Measurements from ENCODE around the gene SPATA45.

Gene SPATA45

DNA sequence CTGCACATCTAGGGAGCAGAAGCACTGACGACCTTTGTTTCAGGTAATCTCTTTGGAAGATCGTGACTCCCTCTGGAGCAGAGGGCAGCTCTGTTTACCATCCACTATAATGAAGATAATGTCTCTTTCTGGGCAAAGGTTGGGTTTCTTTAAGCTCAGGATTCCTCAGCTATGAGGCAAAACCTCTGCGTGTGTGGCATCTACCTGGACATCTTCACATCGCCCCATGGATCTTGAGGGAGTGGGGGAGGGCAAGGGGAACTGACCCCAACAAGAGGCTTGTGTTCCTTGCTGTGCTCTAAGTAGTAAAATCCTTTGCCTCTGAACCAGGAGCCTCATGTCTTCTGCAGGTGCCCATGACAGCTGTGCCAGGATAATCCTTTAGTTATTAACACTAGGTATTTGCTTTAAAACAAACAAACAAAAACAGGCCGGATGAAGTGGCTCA is 19.6 kb downstream of the SPATA45 start:
- DNase-seq = no peak

DNA sequence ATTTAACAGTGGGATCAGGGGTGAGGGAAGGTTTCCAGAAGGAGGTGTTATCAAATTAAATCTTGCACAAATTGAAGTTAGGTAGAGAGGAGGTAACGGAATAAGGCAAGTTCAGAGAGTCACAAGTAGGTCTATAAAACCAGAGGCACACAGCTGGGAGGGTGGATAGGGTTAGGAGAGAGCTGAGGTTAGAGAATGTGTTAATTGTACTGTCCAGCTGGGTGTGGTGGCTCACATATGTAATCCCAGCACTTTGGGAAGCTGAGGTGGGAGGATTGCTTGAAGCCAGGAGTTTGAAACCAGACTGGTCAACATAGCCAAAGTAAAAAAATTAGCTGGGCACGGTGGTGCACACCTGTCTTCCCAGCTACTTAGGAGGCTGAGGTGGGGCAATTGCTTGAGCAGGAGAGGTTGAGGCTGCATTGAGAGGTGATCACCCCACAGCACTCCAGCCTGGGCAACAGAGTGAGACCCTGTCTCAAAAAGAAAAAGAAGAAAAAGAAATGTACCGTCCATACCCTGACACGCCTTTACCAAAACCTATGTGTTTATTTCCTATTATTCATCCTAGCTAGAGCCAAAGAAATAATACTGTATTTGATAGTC is 20.2 kb downstream of the SPATA45 start:
- DNase-seq = no peak

DNA sequence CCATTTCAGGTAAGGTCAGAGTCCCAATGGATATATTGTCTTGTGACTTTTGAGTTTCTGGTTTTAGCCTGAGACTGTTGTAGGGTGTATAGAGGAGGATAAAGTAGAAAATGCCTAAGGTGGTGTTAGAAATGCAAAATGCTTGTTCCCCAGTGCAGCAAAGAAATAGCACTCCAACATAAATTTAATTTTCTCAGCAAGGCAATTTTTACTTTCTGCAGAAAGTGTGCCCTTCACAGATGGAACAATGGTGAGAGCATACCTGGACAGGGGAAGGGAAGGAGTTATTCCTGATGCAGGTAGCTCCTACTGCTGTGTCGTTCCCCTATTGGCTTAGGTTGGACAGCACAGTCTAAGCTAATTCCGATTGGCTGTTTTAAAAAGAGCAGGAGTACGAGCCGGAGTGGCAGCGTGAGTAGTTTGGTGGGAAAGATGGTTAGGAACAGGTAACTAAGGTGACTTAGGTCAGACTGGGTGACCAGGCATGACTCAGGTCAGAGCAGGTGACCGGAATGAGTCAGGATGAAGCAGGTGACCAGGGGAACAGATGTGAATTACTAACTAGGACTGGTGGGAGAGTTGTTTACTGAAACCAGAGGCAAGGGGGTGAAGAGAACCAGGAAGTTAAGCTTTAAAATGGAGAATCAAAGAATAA is 21.5 kb downstream of the SPATA45 start:
- DNase-seq = no peak

DNA sequence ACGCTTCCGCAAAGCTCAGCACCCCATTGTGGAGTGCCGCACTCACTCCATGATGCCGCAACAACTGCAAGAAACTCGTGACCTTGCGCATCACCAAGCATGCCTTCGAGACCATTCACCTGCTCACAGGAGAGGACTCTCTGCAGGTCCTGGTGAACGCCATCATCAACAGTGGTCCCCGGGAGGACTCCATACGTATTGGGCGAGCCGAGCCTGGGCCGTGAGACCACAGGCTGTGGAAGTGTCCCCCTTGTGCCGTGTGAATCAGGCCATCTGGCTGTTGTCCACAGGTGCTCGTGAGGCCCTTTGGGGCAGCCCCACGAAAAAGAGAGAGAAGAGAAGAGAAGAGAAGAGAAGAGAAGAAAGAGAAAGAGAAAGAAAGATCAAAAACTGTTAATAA is 23.2 kb downstream of the SPATA45 start:
- DNase-seq = no peak

DNA sequence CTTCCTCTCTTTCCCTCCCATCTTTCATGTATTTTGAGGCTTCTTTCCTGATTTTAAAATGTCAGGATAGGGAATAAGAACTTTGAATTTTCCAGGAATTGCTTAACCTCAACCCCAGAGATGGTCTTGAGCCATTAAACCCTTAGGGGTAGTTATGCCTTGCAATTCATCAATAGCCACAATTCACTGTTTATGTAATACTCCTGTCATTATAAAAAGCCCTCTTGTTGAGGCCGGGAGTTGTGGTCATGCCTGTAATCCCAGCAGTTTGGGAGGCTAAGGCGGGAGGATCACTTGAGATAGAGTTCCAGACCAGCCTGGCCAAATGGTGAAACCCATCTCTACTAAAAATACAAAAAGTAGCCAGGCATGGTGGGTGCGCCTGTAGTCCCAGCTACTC is 24.5 kb downstream of the SPATA45 start:
- DNase-seq = no peak

DNA sequence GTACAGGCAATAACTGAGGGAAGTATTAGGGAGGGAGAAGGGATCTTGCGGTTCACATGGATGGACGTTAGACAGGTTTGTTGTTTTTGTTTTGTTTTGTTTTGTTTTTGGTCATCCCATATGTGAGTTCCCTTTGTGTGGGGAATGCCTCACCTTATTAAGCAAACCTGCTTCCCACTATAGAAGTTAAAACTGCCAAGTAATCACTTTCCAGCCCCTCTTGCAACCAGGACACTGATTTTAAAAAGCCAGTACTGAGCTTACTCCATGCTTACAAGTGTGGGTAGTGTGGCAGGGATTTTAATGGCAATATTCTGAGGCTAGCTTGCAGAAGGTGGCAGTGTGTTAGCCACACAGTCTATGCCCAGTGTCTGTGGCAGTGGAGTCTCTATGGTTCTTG is 26.5 kb downstream of the SPATA45 start:
- no peak for DNase-seq

DNA sequence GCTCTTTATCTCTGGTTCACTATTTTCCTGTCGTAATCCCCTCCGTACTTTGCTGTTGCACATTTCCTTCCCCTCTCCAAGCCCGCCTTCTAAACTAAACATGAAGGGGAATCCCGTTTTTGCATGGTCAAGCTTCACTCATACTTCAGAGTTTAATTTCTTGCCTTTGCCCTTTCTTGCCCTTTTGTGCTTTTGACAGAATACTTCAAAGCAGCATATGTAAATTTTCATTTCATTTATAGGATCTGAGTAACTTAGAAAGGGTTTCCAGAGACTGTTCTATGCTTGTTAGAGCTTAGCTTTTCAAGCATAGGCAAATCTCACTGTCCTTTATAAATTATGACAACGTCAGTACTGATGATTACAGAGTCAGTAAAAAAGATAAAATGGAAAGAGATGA is 27.7 kb downstream of the SPATA45 start:
- peak; percentile 56 for DNase-seq

DNA sequence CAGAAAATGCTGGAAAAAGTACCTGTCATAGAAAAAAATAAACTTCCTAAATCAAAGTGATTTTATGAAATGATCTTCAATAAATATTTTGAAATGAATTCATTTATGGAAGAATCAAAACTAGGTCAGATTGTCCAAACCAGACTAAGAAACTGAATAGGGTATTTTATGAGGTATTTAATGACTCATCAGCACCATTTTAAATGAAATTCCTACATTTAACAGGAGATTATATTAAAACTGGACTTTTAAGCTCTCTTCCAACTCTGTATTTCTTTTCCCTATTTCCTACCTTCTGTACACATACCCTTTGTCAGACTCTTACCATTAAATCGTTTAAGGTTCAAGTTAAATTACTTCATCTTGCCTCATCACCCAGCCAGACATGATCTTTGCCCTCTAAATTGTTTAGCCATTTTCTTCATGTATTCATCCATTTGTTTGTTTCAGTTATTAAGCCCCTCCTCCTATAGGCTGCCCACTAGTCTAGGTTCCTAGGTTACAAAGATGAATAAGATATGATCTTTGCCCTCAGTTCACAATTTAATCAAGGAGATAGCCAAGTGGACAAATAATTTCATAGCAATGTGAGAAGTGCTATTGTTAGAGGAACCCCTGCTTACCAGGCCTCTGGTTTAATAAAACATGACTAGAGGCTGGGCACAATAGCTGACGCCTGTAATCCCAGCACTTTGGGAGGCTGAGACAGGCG is 30.7 kb downstream of the SPATA45 start:
- DNase-seq = no peak

DNA sequence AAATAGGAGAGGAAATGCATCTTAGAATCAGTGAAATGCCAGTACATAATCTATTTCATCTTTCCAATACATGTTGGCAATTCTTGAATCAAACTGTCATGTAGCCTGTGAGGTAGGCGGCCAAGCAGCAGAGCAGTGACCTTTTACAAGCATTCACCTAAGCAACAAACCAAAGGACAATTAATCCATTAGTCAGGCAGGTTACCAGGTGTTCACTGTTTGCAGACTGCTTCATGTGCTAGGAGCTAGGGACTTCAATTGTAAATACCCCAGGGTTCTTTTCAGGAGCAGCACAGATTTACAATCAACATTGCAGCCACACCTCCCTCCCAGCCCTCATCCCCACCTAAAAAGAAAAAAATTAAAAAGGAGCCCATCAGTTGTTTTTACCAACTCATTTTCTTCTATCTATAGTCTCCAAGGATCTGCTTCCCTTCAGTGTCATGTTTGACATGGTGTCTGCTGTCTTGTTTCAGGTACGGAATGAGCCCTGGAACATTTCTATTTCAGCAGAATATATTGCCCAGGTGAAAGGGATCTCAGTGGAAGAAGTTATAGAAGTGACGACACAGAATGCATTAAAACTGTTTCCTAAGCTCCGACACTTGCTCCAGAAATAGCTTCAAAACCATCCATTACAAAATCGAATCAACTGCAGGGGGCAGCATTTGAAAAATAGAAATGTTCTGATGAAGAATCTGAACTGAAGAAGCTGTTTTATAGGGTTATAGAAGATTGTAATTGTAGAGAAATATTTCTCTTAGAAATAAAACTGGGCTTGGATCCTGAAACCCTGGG is 32.7 kb downstream of the SPATA45 start:
- peak; percentile 56 for DNase-seq

DNA sequence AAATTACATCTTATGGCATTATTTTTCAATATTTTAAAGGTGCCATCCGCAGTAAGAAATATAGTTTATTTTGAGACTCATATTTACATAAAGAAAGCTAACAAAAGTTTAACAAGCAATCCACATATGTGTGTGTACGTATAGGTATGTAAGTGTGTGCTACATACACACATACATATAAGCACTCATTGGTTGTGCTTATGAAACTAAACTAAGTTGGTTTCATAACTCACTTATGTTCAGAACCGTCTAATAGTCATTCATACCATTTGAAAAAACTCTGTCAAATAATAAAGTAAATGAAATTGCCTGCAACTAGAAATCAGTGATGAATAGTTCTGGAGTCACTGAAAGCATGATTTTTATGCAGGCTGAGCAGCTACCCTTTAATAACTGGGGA is 41.7 kb downstream of the SPATA45 start:
- no peak for DNase-seq

DNA sequence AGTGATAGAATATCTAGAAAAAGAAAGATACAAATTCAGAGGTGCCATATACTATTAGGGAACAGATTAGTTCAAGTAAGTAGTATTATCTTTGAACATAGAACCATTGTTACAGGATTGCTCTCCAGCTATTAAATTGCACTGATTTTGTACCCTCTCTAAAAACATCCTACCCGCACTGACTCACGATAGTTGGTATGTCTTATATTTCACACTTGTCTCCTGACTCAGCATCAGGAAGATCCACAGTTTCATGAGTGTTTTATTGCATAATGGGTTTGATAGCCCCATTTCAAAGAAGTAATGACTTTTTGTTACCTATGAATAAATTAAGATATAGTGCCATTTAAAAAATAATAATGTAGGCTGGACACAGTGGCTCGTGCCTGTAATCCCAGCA is 49.8 kb downstream of the SPATA45 start:
- no peak for DNase-seq

DNA sequence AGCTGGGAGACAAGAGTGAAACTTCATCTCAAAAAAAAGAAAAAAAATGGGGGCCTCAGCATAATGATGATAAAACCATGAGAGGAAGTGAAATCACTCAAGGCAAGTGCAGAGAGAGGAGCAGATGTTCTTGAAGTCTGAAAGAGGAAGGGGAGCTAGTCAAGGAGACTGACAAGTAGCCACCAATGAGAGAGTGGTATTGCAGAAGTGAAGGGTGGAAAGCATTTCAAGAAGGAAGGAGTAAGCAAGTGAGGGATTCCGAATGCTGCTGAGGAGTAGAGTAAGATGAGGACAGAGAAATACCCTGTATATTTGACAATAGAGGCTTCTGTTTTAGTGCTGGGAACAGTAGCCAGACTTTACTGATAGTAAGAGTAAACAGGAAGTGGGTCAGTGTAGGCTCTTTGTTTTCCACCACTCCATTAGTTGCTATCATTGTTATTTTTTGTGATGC is 52.9 kb downstream of the SPATA45 start:
- DNase-seq = peak; percentile 86

DNA sequence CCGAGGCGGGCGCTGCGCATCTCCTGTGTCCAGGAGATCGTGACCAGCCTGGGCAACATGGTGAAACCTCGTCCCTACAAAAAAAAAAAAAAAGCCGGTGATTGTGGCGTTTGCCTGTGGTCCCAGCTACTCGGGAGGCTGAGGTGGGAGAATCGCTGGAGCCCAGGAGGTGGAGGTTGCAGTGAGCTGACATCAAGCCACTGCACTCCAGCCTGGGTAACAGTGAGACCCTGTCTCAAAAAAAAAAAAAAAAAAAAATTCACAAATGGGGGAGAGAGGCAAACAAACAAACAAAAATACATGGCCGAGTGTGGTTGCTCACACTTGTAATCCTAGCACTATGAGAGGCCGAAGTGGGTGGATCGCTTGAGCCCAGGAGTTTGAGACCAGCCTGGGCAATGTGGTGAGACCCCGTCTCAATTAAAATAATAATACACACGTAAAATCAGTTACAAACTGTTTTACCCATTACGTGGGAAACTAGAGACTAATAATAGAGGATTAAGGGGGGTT is 55.0 kb downstream of the SPATA45 start:
- no peak for DNase-seq

DNA sequence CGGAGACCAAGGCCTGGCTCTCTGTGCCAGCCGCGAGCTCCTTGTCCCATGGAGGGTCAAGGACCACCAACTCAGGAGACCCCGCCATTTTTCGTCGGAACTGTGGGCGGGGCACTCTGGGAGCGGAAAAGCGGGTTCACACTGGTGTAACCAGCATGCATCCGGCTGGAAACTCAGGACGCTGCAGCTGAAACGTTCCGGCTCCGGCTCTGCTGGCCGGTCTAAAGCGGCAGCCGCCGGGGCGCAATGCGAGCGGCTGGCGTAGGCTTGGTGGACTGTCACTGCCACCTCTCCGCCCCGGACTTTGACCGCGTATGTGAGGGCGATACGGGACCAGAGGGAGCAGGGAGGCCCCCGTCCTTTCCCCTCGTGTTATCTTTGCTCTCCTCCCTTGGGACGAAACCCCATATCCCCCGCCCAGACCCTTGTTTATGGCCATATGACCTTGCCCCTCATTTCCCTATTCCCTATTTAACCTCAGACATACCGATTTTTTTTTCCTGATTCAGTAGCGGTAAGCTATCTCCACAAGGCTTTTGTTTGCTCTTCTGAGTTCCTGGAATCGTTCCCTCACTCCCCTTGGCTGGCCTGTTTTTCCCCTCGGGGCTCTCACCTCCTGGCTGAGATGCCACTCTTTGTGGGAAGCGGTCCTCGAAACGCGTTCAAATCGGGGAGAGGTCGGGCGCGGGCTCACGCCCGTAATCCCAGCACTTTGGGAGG is 55.6 kb downstream of the SPATA45 start, which contains the start of the genes NSL1 and TATDN3:
Gene NSL1, minus strand, starts transcription at position 102 of the 720 bp plus-strand sequence. Its CDS starts 14 bp downstream, at position 88.
Gene TATDN3, plus strand, starts transcription at position 219 of the 720 bp plus-strand sequence. Its CDS starts 28 bp downstream, at position 247.
- DNase-seq = peak; percentile 95

DNA sequence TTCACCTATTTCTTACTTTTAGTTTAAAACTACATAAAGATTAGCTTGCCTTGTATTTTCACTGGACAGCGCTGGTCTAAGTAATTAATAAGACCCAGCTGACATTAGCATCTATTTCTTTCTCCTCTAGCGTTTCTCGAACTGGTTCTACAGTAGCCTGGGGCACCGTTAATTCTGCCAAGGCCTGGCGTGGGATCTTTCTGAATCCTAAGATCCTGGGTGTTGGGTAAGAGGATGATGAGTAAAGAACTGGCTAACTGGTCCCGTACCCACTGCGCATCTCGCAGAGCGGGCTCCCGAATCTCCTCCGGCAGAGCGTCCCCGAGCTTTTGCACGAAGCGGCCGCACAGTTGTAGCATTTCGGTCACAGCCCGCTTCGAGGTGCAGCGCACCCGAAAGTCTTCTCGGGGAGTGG is 56.2 kb downstream of the SPATA45 start:
- DNase-seq = no peak

DNA sequence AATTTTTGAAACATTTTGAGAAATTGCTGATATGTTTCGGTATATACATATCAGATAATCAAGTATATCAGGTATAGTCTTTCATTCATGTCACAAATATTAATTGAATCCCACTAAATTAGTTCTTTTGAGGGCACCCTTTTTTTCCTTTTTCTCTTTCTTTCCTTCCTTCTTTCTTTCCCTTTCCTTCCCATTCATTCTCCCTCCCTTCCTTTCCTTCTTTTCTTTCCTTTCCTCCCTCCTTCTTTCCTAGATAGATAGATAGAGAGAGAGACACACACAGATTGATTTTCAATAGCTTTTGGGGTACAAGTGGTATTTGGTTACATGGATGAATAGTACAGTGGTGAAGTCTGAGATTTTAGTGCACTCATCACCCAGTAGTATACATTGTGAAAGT is 61.6 kb downstream of the SPATA45 start:
- no peak for DNase-seq

DNA sequence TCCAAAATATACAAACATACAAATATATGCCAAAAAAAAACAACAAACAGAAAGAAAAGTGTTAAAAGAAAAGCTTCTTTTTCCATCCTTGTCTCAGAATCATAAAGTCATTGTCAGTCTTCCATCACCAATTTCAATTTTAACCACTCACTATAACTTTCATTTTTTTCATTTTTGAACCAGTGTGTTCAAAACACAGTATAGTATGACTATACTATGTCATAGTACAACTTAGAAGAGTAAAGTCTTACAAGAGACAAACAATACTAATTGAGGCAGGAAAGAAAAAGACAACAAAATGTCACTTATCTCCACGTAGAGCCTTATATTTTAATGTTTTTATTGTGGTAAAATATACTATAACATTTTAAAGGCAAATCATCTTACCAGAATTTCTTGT is 63.5 kb downstream of the SPATA45 start:
- DNase-seq = no peak

DNA sequence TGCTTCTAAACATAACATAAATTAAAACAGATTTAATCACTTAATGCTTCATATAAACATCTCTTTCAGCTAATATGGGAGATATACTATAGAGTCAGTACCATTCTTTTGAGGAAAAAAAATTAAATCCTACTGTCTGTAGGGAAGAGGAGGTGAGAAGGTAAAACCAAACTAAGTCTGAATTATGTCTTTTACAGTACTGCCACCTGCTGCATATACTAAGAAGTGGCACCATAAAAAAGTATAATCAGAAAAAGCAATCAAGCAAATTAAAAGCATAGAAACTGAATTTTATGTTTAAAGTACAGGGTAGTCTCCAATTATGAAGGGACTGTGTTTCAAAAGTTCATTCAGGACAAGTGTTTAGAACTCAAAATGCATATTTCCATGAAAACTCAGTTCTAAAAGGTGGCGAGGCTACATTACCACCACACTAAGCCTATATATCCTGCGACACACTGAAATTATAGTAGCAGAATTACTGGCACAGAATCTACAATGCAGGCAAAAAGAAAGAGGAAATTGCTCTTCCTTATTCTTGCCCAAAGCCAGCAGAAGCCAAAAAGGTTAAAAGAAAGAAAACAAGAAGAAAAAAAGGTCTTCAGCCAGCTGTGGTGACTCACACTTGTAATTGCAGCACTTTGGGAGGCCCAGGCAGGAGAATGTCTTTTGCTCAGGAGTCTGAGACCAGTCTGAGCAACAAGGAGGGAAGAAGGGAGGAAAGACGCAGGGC is 64.9 kb downstream of the SPATA45 start:
- DNase-seq = peak; percentile 61

DNA sequence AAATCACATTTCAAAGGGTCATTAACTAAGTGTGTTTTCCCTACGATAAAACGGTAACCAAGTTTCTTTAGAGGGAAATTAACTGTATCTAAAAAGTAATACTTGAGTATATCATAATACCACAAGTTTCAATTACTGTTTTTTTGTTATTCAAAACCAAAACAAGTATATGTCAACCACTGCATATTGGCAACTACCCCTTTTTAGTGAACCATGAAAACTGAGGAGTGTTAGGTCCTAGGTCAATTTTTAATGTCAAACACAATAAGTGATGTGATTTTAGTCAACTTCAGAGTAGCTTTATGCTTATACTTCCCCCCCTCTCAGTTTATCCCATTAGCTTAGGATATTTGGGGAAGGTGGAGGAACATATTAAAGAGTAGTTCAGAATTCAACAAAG is 66.2 kb downstream of the SPATA45 start:
- no peak for DNase-seq

DNA sequence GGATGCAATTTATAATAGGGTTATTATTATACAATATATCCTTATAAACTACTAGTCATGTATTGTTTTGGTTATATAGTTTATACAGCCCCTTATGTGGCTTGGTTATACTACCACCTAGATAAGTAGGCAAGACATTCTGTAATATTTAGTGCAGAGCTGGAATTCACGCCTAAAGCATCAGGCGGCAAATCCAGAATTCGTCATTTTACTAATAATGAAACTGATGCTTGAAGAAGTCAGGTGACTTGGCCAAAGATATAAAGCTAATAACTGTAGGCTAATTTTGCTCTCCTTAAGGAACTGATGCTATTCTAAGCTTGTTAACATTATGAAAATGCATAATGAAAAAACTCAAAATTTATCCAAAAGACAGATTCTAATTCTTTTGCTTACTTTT is 66.7 kb downstream of the SPATA45 start:
- no peak for DNase-seq

All from hematopoietic multipotent progenitor cell treated with erythropoietin and hydrocortisone succinate and interleukin-3 and kit ligand, for 4 days (in vitro differentiated cells).